Activated CD4-positive, CD25-positive, alpha-beta regulatory T cell (primary cell): ENCODE data around the gene MRPS2.
"Not testable (repeated sequence)": the region's sequence is repeated elsewhere in the genome, so short reads cannot be mapped to it uniquely, and the experiment has no call there.

Experiments used
- DNase-seq, 4 experiments: peaks; one replicate each; lab custom pipeline; 2025; lab: John Stamatoyannopoulos, UW

Gene MRPS2

GRCh38 chr9:135500525-135501260, at the start of gene MRPS2:
MRPS2 (plus strand) TSS chr9:135500682; CDS start chr9:135500711, 29 bp downstream.
- peak; percentile 69 to 81 (median 74) for DNase-seq

GRCh38 chr9:135450956-135451355, 49.5 kb upstream of the MRPS2 start:
- DNase-seq = no peak

- not testable (repeated sequence) for DNase-seq
Observed at GRCh38 chr9:135451909-135452308, 48.6 kb upstream of the MRPS2 start.

- no peak for DNase-seq
Observed at GRCh38 chr9:135454737-135455136, 45.7 kb upstream of the MRPS2 start.

- no peak for DNase-seq
Observed at GRCh38 chr9:135455401-135456030, 45.0 kb upstream of the MRPS2 start.

GRCh38 chr9:135456436-135457104, 43.9 kb upstream of the MRPS2 start:
- DNase-seq = no peak

GRCh38 chr9:135458478-135458877, 42.0 kb upstream of the MRPS2 start:
- not testable (repeated sequence) for DNase-seq

- DNase-seq = no peak
Observed at GRCh38 chr9:135461936-135462335, 38.5 kb upstream of the MRPS2 start.

GRCh38 chr9:135463140-135463539, 37.3 kb upstream of the MRPS2 start:
- DNase-seq = no peak

GRCh38 chr9:135464181-135464580, 36.3 kb upstream of the MRPS2 start:
- DNase-seq = no peak

- no peak for DNase-seq
Observed at GRCh38 chr9:135468854-135469521, 31.5 kb upstream of the MRPS2 start.

GRCh38 chr9:135471791-135472640, 28.5 kb upstream of the MRPS2 start:
- no peak for DNase-seq

GRCh38 chr9:135473972-135474543, 26.4 kb upstream of the MRPS2 start:
- no peak for DNase-seq

GRCh38 chr9:135474915-135475314, 25.6 kb upstream of the MRPS2 start:
- no peak for DNase-seq

- DNase-seq = no peak
Observed at GRCh38 chr9:135476561-135477355, 23.7 kb upstream of the MRPS2 start.

GRCh38 chr9:135478191-135478590, 22.3 kb upstream of the MRPS2 start:
- DNase-seq = no peak

GRCh38 chr9:135478829-135479468, 21.5 kb upstream of the MRPS2 start:
- no peak for DNase-seq

GRCh38 chr9:135479469-135480052, 20.9 kb upstream of the MRPS2 start, which contains the start of gene PPP1R26:
PPP1R26 (plus strand) TSS chr9:135479782; CDS start chr9:135484511, 4,729 bp downstream.
- DNase-seq = no peak
